Kidney (tissue), 14 donors: ENCODE results near the gene CPZ. TPM values are rescaled to one million over a fixed set of nuclear protein-coding genes. Genes with fewer than 3 reads are reported as not detected.

Experiments
- DNase-seq, 5 donors: peaks; one replicate each; pipeline ENCODE4 v3.0.0-alpha.2; 2013 to 2020
- FAIRE-seq: peaks from 2 replicates; lab custom pipeline; 2012; peaks lifted over from hg19 to GRCh38; lab: Jason Lieb, UNC
- H3K27ac ChIP-seq, 2 donors: one replicate each; pipeline ENCODE4 v1.7.0; 2013; ENCODE audit warnings: low read depth in 2 of 2, low read length in 2 of 2, inconsistent platforms in 1 of 2
- H3K27me3 ChIP-seq: one replicate; pipeline ENCODE4 v1.7.1; 2013; ENCODE audit warnings: low read length, inconsistent platforms; ENCODE audit not compliant: control insufficient read depth, insufficient read depth
- H3K36me3 ChIP-seq, 3 donors: one replicate each; pipeline versions ENCODE4 v1.7.0 to v1.7.1; 2013; ENCODE audit warnings: low read length in 3 of 3, control low read depth in 1 of 3, inconsistent platforms in 1 of 3; ENCODE audit not compliant: insufficient read depth in 3 of 3, control insufficient read depth in 2 of 3
- H3K4me1 ChIP-seq, 3 donors: one replicate each; pipeline versions ENCODE4 v1.7.0 to v1.7.1; 2013; ENCODE audit warnings: low read length in 3 of 3, inconsistent platforms in 1 of 3, low read depth in 1 of 3; ENCODE audit not compliant: control insufficient read depth in 2 of 3, insufficient read depth in 2 of 3
- H3K4me3 ChIP-seq, 3 donors: one replicate each; pipeline versions ENCODE4 v1.7.0 to v1.8.1; 2013; ENCODE audit warnings: low read length in 3 of 3, control low read depth in 1 of 3, inconsistent platforms in 1 of 3
- H3K9ac ChIP-seq, 3 donors: one replicate each; pipeline versions ENCODE4 v1.7.0 to v1.7.1; 2013; ENCODE audit warnings: low read length in 3 of 3, control low read depth in 1 of 3, inconsistent platforms in 1 of 3
- H3K9me3 ChIP-seq, 3 donors: one replicate each; pipeline versions ENCODE4 v1.7.0 to v1.7.1; 2013; ENCODE audit warnings: low read length in 3 of 3, control low read depth in 1 of 3, inconsistent platforms in 1 of 3; ENCODE audit not compliant: control insufficient read depth in 2 of 3, insufficient read depth in 1 of 3
- CTCF ChIP-seq: IDR thresholded peaks from 3 replicates; pipeline ENCODE4 v1.5.1; 2012; ENCODE audit warnings: mild to moderate bottlenecking, moderate library complexity, borderline replicate concordance; ENCODE audit not compliant: insufficient read depth; ENCODE audit errors: extremely low read depth
- intact Hi-C: fragments of 100-400 bp; cut with DNase I; formaldehyde crosslinking; loops from one replicate; pipeline ENCODE4 v1.11.1; 2022
- polyA plus RNA-seq: library from polyadenylated mRNA; stranded (reverse); fragments of 350-450 nt; fragmentation: Illumina TruSeq; extraction: RNeasy Lipid Tissue Mini Kit (QIAGEN cat#74804); gene quantifications from one replicate; pipeline ENCODE4 v1.2.3, GENCODE V29; 2014; ENCODE audit warnings: low read depth, low replicate concordance; ENCODE audit not compliant: insufficient read depth
- total RNA-seq: library from RNA; stranded (reverse); fragmentation: NEBNext Ultra II Directional; extraction: Animal tissue kit (Norgen Biotek cat#: 25700); gene quantifications from one replicate; pipeline ENCODE4 v1.2.1, GENCODE V29; 2021
- donor health status: control.
- donor health status: control.
- donor health status: control.
- donor health status: control.
- donor health status: control.
- donor health status: DM: yes; HTN: yes; CAD: no.
- donor health status: Normal renal cell carcinoma (clear cell type).

Gene CPZ
- total and polyA plus RNA-seq, 2 donors from 2014 or later = 1.2 to 2.6 TPM

GRCh38 chr4:8640816-8641215 lies 48.3 kb downstream of the CPZ start:
- Histone ChIP-seq H3K27me3 (peaks cover 11% of the 10 kb centered on the region), H3K9ac (no peak overlapping the region), H3K27ac (no peak overlapping the region), H3K9me3 (no peaks in the 10 kb centered on the region), H3K36me3 (no peaks in the 10 kb centered on the region), H3K4me1 (no peaks in the 10 kb centered on the region), H3K4me3 (no peak overlapping the region)
- no peak for TF ChIP-seq CTCF
- no peak for FAIRE-seq
- intact Hi-C loops = no loop called here
- no peak for DNase-seq

- Histone ChIP-seq H3K27ac (no peak overlapping the region), H3K9me3 (no peaks in the 10 kb centered on the region), H3K36me3 (no peaks in the 10 kb centered on the region), H3K27me3 (peaks cover 11% of the 10 kb centered on the region), H3K4me3 (no peak overlapping the region), H3K9ac (no peak overlapping the region), H3K4me1 (no peaks in the 10 kb centered on the region)
- TF ChIP-seq CTCF = no peak
- intact Hi-C loops = no loop called here
- DNase-seq (peak in 1 of 5 donors; percentile 52), FAIRE-seq (no peak)
These were observed 48.7 kb downstream of the CPZ start for GRCh38 chr4:8641256-8641655.

- Histone ChIP-seq H3K36me3 (no peaks in the 10 kb centered on the region), H3K9me3 (no peaks in the 10 kb centered on the region), H3K4me3 (no peak overlapping the region), H3K9ac (no peak overlapping the region), H3K27ac (no peak overlapping the region), H3K4me1 (no peaks in the 10 kb centered on the region), H3K27me3 (peaks cover 11% of the 10 kb centered on the region)
- no peak for TF ChIP-seq CTCF
- intact Hi-C loops = no loop called here
- DNase-seq (peak in 1 of 5 donors; percentile 51), FAIRE-seq (no peak)
These were observed 49.5 kb downstream of the CPZ start for GRCh38 chr4:8641931-8642650.
